Tibial nerve (tissue), 4 donors: ENCODE data around the gene HECW1.

ENCODE experiments used
- CTCF ChIP-seq, 5 experiments: fragments of 200-600 bp in 3 of 5; fragments of 450-650 bp in 2 of 5; sonication (generic) in 3 of 5; IDR thresholded peaks; one replicate each; pipeline ENCODE4 v1.5.1; 2016 to 2019; ENCODE audit warnings: antibody characterized with exemption in 5 of 5, mild to moderate bottlenecking in 3 of 5, moderate library complexity in 2 of 5
- EP300 ChIP-seq, 2 donors: sonication (generic); formaldehyde crosslinking; IDR thresholded peaks; one replicate each; pipeline ENCODE4 v1.6.1; 2017; ENCODE audit warnings: antibody characterized with exemption in 2 of 2, mild to moderate bottlenecking in 1 of 2

- TF ChIP-seq CTCF (IDR thresholded peaks at IDR 0.05) (no peak), EP300 (IDR thresholded peaks at IDR 0.05) (no peak)
Measured at GRCh38 chr7:43531700-43532099, 419.3 kb downstream of the HECW1 start.
